Activated T-helper 1 cell treated with anti-CD3 and anti-CD28 coated beads, Interleukin-12 subunit alpha, Interleukin-12 subunit beta, Interleukin-2, Interleukin-4 antibody, amounts not matched to agents 30 ng/mL and 10 ng/mL and 1 ng/mL, durations not matched to agents 14 hours and 24 hours and 36 hours (primary cell): ENCODE results near the gene MTAP. TPM values are rescaled to one million over a fixed set of nuclear protein-coding genes. Genes with fewer than 3 reads are reported as not detected.
A peak's percentile ranks its signal among the peaks of the same experiment; 100 is the strongest.

Source experiments
- DNase-seq: peaks from one replicate; pipeline ENCODE4 v3.0.0; 2021; ENCODE audit warnings: low spot score
- H3K27ac Mint-ChIP-seq: one replicate; pipeline ENCODE4 v1.8.0; 2021; ENCODE audit warnings: mild to moderate bottlenecking, mixed read lengths
- H3K27me3 Mint-ChIP-seq: one replicate; pipeline ENCODE4 v1.8.0; 2022; ENCODE audit warnings: mild to moderate bottlenecking, moderate library complexity, mixed read lengths; ENCODE audit not compliant: insufficient read depth
- H3K36me3 Mint-ChIP-seq: one replicate; pipeline ENCODE4 v1.8.0; 2021; ENCODE audit warnings: low read depth, mixed read lengths
- H3K4me1 Mint-ChIP-seq: one replicate; pipeline ENCODE4 v1.8.0; 2021; ENCODE audit warnings: low read depth, mixed read lengths
- H3K4me3 Mint-ChIP-seq: one replicate; pipeline ENCODE4 v1.8.0; 2021; ENCODE audit warnings: mild to moderate bottlenecking, moderate library complexity, mixed read lengths
- H3K9me3 Mint-ChIP-seq: one replicate; pipeline ENCODE4 v1.8.0; 2021; ENCODE audit warnings: mixed read lengths
- intact Hi-C: fragments of 100-400 bp; cut with micrococcal nuclease; formaldehyde crosslinking; loops from one replicate; pipeline ENCODE4 v1.15.1; 2024
- total RNA-seq: library from RNA; stranded (reverse); gene quantifications from 2 replicates; pipeline ENCODE4 v1.2.3, GENCODE V29; 2022

MTAP gene
- total RNA-seq, 1 donor from 2014 or later, result 55.5 TPM

GRCh38 chr9:21906881-21907280 is 104.4 kb downstream of the MTAP start:
- no peak for DNase-seq
- Mint-ChIP-seq H3K36me3 (peaks cover 3% of the 10 kb centered on the region), H3K27me3 (peaks cover 4% of the 10 kb centered on the region), H3K27ac (no peak overlapping the region), H3K9me3 (peaks cover 43% of the 10 kb centered on the region), H3K4me3 (no peak overlapping the region), H3K4me1 (peaks cover 5% of the 10 kb centered on the region)
- intact Hi-C loops, result no loop called here

GRCh38 chr9:21919377-21920362 is 117.2 kb downstream of the MTAP start:
- intact Hi-C loops, result loop anchor here (1.0 to 2.0 kb wide), 2 partner anchors 46 to 87 kb away; no protein-coding TSS in a partner anchor
- peak overlapping the region; percentile 59 for H3K4me3 Mint-ChIP-seq
- peak overlapping the region; percentile 76 for H3K27ac Mint-ChIP-seq
- H3K9me3 Mint-ChIP-seq, result peaks cover 8% of the 10 kb centered on the region
- H3K36me3 Mint-ChIP-seq, result peaks cover 5% of the 10 kb centered on the region
- peak; percentile 21 for DNase-seq
- no peaks in the 10 kb centered on the region for H3K27me3 Mint-ChIP-seq
- H3K4me1 Mint-ChIP-seq, result peaks cover 34% of the 10 kb centered on the region

GRCh38 chr9:21923694-21924093 is 121.3 kb downstream of the MTAP start:
- H3K36me3 Mint-ChIP-seq, result peaks cover 2% of the 10 kb centered on the region
- no peaks in the 10 kb centered on the region for H3K27me3 Mint-ChIP-seq
- peaks cover 34% of the 10 kb centered on the region for H3K4me1 Mint-ChIP-seq
- peaks cover 1% of the 10 kb centered on the region for H3K9me3 Mint-ChIP-seq
- H3K4me3 Mint-ChIP-seq, result no peak overlapping the region
- H3K27ac Mint-ChIP-seq, result no peak overlapping the region
- intact Hi-C loops, result no loop called here
- DNase-seq, result no peak

- Mint-ChIP-seq H3K27ac (no peak overlapping the region), H3K36me3 (peaks cover 2% of the 10 kb centered on the region), H3K9me3 (no peaks in the 10 kb centered on the region), H3K4me3 (no peak overlapping the region), H3K27me3 (no peaks in the 10 kb centered on the region), H3K4me1 (peaks cover 8% of the 10 kb centered on the region)
- intact Hi-C loops, result no loop called here
- DNase-seq, result no peak
Observed at GRCh38 chr9:21927752-21928151, 125.3 kb downstream of the MTAP start.

GRCh38 chr9:21931428-21931827 is 129.0 kb downstream of the MTAP start:
- no peak for DNase-seq
- intact Hi-C loops, result no loop called here
- peaks cover 2% of the 10 kb centered on the region for H3K36me3 Mint-ChIP-seq
- no peaks in the 10 kb centered on the region for H3K9me3 Mint-ChIP-seq
- no peaks in the 10 kb centered on the region for H3K4me1 Mint-ChIP-seq
- H3K4me3 Mint-ChIP-seq, result no peak overlapping the region
- H3K27me3 Mint-ChIP-seq, result no peaks in the 10 kb centered on the region
- no peak overlapping the region for H3K27ac Mint-ChIP-seq

- Mint-ChIP-seq H3K4me1 (no peaks in the 10 kb centered on the region), H3K4me3 (no peak overlapping the region), H3K27me3 (no peaks in the 10 kb centered on the region), H3K9me3 (no peaks in the 10 kb centered on the region), H3K27ac (no peak overlapping the region), H3K36me3 (peaks cover 2% of the 10 kb centered on the region)
- no peak for DNase-seq
- intact Hi-C loops, result no loop called here
Observed at GRCh38 chr9:21933281-21933680, 130.8 kb downstream of the MTAP start.

GRCh38 chr9:21933865-21934264 is 131.4 kb downstream of the MTAP start:
- Mint-ChIP-seq H3K9me3 (no peaks in the 10 kb centered on the region), H3K27me3 (no peaks in the 10 kb centered on the region), H3K27ac (no peak overlapping the region), H3K4me1 (no peaks in the 10 kb centered on the region), H3K36me3 (peaks cover 2% of the 10 kb centered on the region), H3K4me3 (no peak overlapping the region)
- DNase-seq, result no peak
- intact Hi-C loops, result no loop called here

GRCh38 chr9:21935631-21936030 is 133.2 kb downstream of the MTAP start:
- H3K4me1 Mint-ChIP-seq, result no peaks in the 10 kb centered on the region
- H3K9me3 Mint-ChIP-seq, result no peaks in the 10 kb centered on the region
- DNase-seq, result no peak
- no peaks in the 10 kb centered on the region for H3K36me3 Mint-ChIP-seq
- H3K27ac Mint-ChIP-seq, result no peak overlapping the region
- H3K27me3 Mint-ChIP-seq, result peaks cover 2% of the 10 kb centered on the region
- intact Hi-C loops, result no loop called here
- no peak overlapping the region for H3K4me3 Mint-ChIP-seq

- intact Hi-C loops, result no loop called here
- Mint-ChIP-seq H3K27me3 (peaks cover 2% of the 10 kb centered on the region), H3K27ac (no peak overlapping the region), H3K9me3 (no peaks in the 10 kb centered on the region), H3K36me3 (no peaks in the 10 kb centered on the region), H3K4me1 (no peaks in the 10 kb centered on the region), H3K4me3 (no peak overlapping the region)
- no peak for DNase-seq
Observed at GRCh38 chr9:21936161-21936560, 133.7 kb downstream of the MTAP start.

GRCh38 chr9:21941337-21941995 is 139.0 kb downstream of the MTAP start:
- no peak overlapping the region for H3K4me3 Mint-ChIP-seq
- H3K9me3 Mint-ChIP-seq, result no peaks in the 10 kb centered on the region

GRCh38 chr9:21943464-21943863 is 141.0 kb downstream of the MTAP start:
- Mint-ChIP-seq H3K9me3 (no peaks in the 10 kb centered on the region), H3K36me3 (no peaks in the 10 kb centered on the region), H3K4me1 (no peaks in the 10 kb centered on the region), H3K4me3 (no peak overlapping the region), H3K27ac (no peak overlapping the region), H3K27me3 (peaks cover 22% of the 10 kb centered on the region)
- no peak for DNase-seq
- intact Hi-C loops, result no loop called here

More at GRCh38 chr9:21941337-21941995, 139.0 kb downstream of the MTAP start:
- Mint-ChIP-seq H3K4me1 (no peaks in the 10 kb centered on the region), H3K27ac (no peak overlapping the region), H3K27me3 (peaks cover 18% of the 10 kb centered on the region), H3K36me3 (no peaks in the 10 kb centered on the region)
- DNase-seq, result no peak
- intact Hi-C loops, result no loop called here

GRCh38 chr9:21945606-21946005 is 143.2 kb downstream of the MTAP start:
- Mint-ChIP-seq H3K36me3 (no peaks in the 10 kb centered on the region), H3K27me3 (peaks cover 23% of the 10 kb centered on the region), H3K9me3 (no peaks in the 10 kb centered on the region), H3K27ac (no peak overlapping the region), H3K4me3 (no peak overlapping the region), H3K4me1 (no peaks in the 10 kb centered on the region)
- intact Hi-C loops, result no loop called here
- DNase-seq, result no peak

GRCh38 chr9:21958833-21959232 is 156.4 kb downstream of the MTAP start:
- Mint-ChIP-seq H3K4me3 (no peak overlapping the region), H3K27me3 (peaks cover 31% of the 10 kb centered on the region), H3K27ac (no peak overlapping the region), H3K4me1 (peaks cover 12% of the 10 kb centered on the region), H3K36me3 (peaks cover 4% of the 10 kb centered on the region), H3K9me3 (peaks cover 5% of the 10 kb centered on the region)
- no peak for DNase-seq
- intact Hi-C loops, result no loop called here
